SH-SY5Y (cell line): ENCODE results near the gene RAD1.

ENCODE experiments used
- GATA2 ChIP-seq: IDR thresholded peaks from 2 replicates; pipeline ENCODE4 v1.6.1; 2011; ENCODE audit warnings: mild to moderate bottlenecking, low read depth, low read length
- GATA3 ChIP-seq: IDR thresholded peaks from 2 replicates; pipeline ENCODE4 v1.6.1; 2011; ENCODE audit warnings: low read depth, mild to moderate bottlenecking, low read length, moderate library complexity

DNA sequence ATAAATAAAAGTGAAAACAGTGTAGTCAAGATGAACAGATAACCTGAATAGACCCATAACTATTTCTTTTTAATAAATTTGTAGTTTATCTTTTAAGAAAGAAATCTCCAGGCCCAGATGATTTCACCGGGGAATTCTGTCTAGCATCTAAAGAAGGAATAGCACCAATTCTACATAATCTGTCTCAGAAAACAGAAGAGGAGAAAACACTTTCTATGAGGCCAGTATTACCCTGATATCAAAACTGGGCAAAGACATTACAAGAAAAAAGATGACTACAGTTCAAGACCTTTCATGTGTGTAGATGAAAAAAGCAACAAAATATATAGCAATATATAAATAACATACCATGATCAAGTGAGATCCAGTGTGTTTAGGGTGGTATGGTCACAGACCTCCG, 44.9 kb downstream of the RAD1 start:
- no peak for TF ChIP-seq GATA2
- no peak for TF ChIP-seq GATA3
